ENCODE data around the gene BCAR1. TPM values are rescaled to one million over a fixed set of nuclear protein-coding genes. Genes with fewer than 3 reads are reported as not detected.
A peak's percentile ranks its signal among the peaks of the same experiment; 100 is the strongest.

The BCAR1 gene
- total RNA-seq, 4 donors from 2014 or later: 34.6 to 63.7 (median 37.0) TPM

- Histone ChIP-seq H3K9me3 (no peaks in the 10 kb centered on the region), H3K4me3 (no peak overlapping the region), H3K27ac (peak overlapping the region in 3 of 4 donors; percentile 92 to 97 (median 95)), H3K27me3 (no peaks in the 10 kb centered on the region), H3K4me1 (peaks cover 4 to 95% (median 82%) of the 10 kb centered on the region in 3 donors), H3K36me3 (no peaks in the 10 kb centered on the region)
- TF ChIP-seq EP300 (IDR thresholded peaks at IDR 0.05) (no peak), POLR2A (IDR thresholded peaks at IDR 0.05) (no peak), CTCF (IDR thresholded peaks at IDR 0.05) (no peak), POLR2AphosphoS5 (IDR thresholded peaks at IDR 0.05) (no peak)
- ATAC-seq: no peak
- 52% methylated on average over 4 of the region's 5 CpGs; no CpG with 5 or more reads in 1 of the 2 donors for WGBS, 2 donors (ENCODE audit: low coverage in 1 of 2)
These were observed 3.0 kb upstream of the BCAR1 start for GRCh38 chr16:75254359-75254837.

GRCh38 chr16:75252946-75253911 is 1.8 kb upstream of the BCAR1 start:
- TF ChIP-seq POLR2A (IDR thresholded peaks at IDR 0.05): no peak
- no peak for TF ChIP-seq POLR2AphosphoS5 (IDR thresholded peaks at IDR 0.05)
- TF ChIP-seq CTCF (IDR thresholded peaks at IDR 0.05): no peak
- TF ChIP-seq EP300 (IDR thresholded peaks at IDR 0.05): no peak
- Histone ChIP-seq H3K27me3 (no peaks in the 10 kb centered on the region), H3K4me1 (peaks cover 4 to 97% (median 87%) of the 10 kb centered on the region in 3 donors), H3K9me3 (no peaks in the 10 kb centered on the region), H3K27ac (peak overlapping the region; percentile 58 to 97 (median 94)), H3K36me3 (no peaks in the 10 kb centered on the region), H3K4me3 (no peak overlapping the region)
- no peak for ATAC-seq
- 32 to 50% methylated on average over 2 to 3 of the region's 15 CpGs for WGBS, 2 donors (ENCODE audit: low coverage in 1 of 2)

- peaks cover 4 to 97% (median 84%) of the 10 kb centered on the region in 3 donors for H3K4me1 ChIP-seq
- H3K27me3 ChIP-seq: no peaks in the 10 kb centered on the region
- ATAC-seq: no peak
- H3K4me3 ChIP-seq: peak overlapping the region in 1 of 2 donors; percentile 90
- TF ChIP-seq CTCF (IDR thresholded peaks at IDR 0.05) (no peak), EP300 (IDR thresholded peaks at IDR 0.05) (no peak), POLR2A (IDR thresholded peaks at IDR 0.05) (no peak), POLR2AphosphoS5 (IDR thresholded peaks at IDR 0.05) (no peak)
- 53 to 72% methylated on average over 3 to 6 of the region's 24 CpGs for WGBS, 2 donors (ENCODE audit: low coverage in 1 of 2)
- no peaks in the 10 kb centered on the region for H3K9me3 ChIP-seq
- H3K36me3 ChIP-seq: no peaks in the 10 kb centered on the region
- H3K27ac ChIP-seq: peak overlapping the region; percentile 58 to 97 (median 94)
These were observed 833 bp upstream of the BCAR1 start for GRCh38 chr16:75252049-75252864.

GRCh38 chr16:75250809-75251279 is 580 bp downstream of the BCAR1 start:
- WGBS, 2 donors (ENCODE audit: low coverage in 1 of 2): no CpG with 5 or more reads among the region's 59 CpGs
- ATAC-seq: peak; percentile 21
- no peaks in the 10 kb centered on the region for H3K27me3 ChIP-seq

More at GRCh38 chr16:75250809-75251279, 580 bp downstream of the BCAR1 start:
- Histone ChIP-seq H3K4me3 (peak overlapping the region; percentile 63 to 90), H3K36me3 (no peaks in the 10 kb centered on the region), H3K4me1 (peaks cover 9 to 97% (median 84%) of the 10 kb centered on the region in 3 donors), H3K27ac (peak overlapping the region; percentile 70 to 97 (median 94)), H3K9me3 (no peaks in the 10 kb centered on the region)
- TF ChIP-seq EP300 (IDR thresholded peaks at IDR 0.05) (no peak), POLR2AphosphoS5 (IDR thresholded peaks at IDR 0.05) (peak; percentile 20)
